MCF 10A (cell line): ENCODE results near the gene TPSD1. TPM values are rescaled to one million over a fixed set of nuclear protein-coding genes. Genes with fewer than 3 reads are reported as not detected.
"Not testable (repeated sequence)": the region's sequence is repeated elsewhere in the genome, so short reads cannot be mapped to it uniquely, and the experiment has no call there.

Experiments
- BruUV-seq: library from RNA; stranded (reverse); fragments of 400-500 nt; replicated peaks from 2 replicates; lab custom pipeline; 2021; lab: Mats Ljungman, UMichigan
- CTCF ChIA-PET: fragments of 300-600 bp; sonication (Branson Sonifier 250); formaldehyde crosslinking; extraction: SDS; loops from one replicate; lab custom pipeline; 2021; ENCODE audit warnings: antibody characterized with exemption, inconsistent platforms; lab: Yijun Ruan, JAX
- POLR2A ChIA-PET: fragments of 300-600, 350-650 bp; sonication (Branson Sonifier 250); formaldehyde crosslinking; extraction: SDS; loops from one replicate; lab custom pipeline; 2020; ENCODE audit warnings: antibody characterized with exemption, inconsistent platforms; lab: Yijun Ruan, JAX
- DNase-seq: peaks from one replicate; pipeline ENCODE4 v3.0.0-alpha.2; 2018; ENCODE audit not compliant: unreplicated experiment
- H3K27ac Mint-ChIP-seq: one replicate; pipeline ENCODE4 v1.8.0; 2022; ENCODE audit warnings: mild to moderate bottlenecking, low read depth, mixed read lengths; ENCODE audit not compliant: unreplicated experiment
- H3K27me3 Mint-ChIP-seq: one replicate; pipeline ENCODE4 v1.8.0; 2022; ENCODE audit warnings: mixed read lengths; ENCODE audit not compliant: insufficient read depth, unreplicated experiment
- H3K36me3 Mint-ChIP-seq: one replicate; pipeline ENCODE4 v1.8.0; 2022; ENCODE audit warnings: mild to moderate bottlenecking, moderate library complexity, mixed read lengths; ENCODE audit not compliant: insufficient read depth, unreplicated experiment
- H3K4me1 Mint-ChIP-seq: one replicate; pipeline ENCODE4 v1.8.0; 2022; ENCODE audit warnings: mixed read lengths; ENCODE audit not compliant: insufficient read depth, unreplicated experiment
- H3K4me3 Mint-ChIP-seq: one replicate; pipeline ENCODE4 v1.8.0; 2022; ENCODE audit warnings: mild to moderate bottlenecking, moderate library complexity, mixed read lengths; ENCODE audit not compliant: unreplicated experiment
- H3K9me3 Mint-ChIP-seq: one replicate; pipeline ENCODE4 v1.8.0; 2022; ENCODE audit warnings: mixed read lengths; ENCODE audit not compliant: unreplicated experiment
- intact Hi-C: fragments of 100-400 bp; cut with micrococcal nuclease; formaldehyde crosslinking; loops from 2 replicates; pipeline ENCODE4 v1.14.1; 2022
- total RNA-seq: library from RNA; stranded (reverse); gene quantifications from 2 replicates; pipeline ENCODE4 v1.2.3, GENCODE V29; 2022
- TF ChIP-seq, protein P1 (sequence below): fragments of 200-600 bp; IDR thresholded peaks from one replicate; pipeline ENCODE4 v1.8.0; 2022; ENCODE audit warnings: antibody characterized with exemption, mild to moderate bottlenecking; ENCODE audit not compliant: unreplicated experiment

Gene TPSD1
- total RNA-seq, 1 experiment from 2014 or later, result not detected

DNA sequence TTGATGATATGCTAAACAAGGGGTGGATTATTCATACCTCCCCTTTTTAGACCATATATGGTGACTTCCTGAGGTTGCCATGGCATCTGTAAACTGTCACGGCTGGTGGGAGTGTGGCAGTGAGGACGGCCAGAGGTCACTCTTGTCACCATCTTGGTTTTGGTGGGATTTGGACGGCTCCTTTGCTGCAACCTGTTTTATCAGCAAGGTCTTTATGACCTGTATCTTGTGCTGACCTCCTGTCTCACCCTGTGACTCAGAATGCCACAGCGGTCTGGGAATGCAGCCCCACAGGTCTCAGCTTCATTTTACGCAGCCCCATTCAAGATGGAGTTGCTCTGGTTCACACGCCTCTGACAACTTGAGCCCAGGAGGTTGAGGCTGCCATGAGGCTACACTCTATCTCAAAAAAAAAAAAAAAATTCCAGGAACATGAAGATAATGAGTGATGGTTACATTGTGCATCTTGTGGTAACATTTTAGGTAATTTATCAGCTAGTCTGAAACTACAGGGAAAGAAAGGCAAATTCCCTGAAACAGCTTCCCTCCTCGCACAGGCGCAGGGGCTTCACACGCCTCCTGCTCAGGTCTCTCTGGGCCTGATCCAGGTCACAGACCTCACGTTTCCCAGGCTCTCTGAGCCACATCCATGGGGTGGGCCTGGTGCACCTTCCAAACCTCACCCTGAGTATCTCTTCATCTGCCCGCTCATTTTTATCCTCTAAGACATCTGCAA is 38.2 kb downstream of the TPSD1 start:
- Mint-ChIP-seq H3K27me3 (no peaks in the 10 kb centered on the region), H3K27ac (no peak overlapping the region), H3K4me1 (peaks cover 10% of the 10 kb centered on the region), H3K9me3 (no peaks in the 10 kb centered on the region), H3K36me3 (peaks cover 6% of the 10 kb centered on the region), H3K4me3 (no peak overlapping the region)
- TF ChIP-seq, protein P1, sequence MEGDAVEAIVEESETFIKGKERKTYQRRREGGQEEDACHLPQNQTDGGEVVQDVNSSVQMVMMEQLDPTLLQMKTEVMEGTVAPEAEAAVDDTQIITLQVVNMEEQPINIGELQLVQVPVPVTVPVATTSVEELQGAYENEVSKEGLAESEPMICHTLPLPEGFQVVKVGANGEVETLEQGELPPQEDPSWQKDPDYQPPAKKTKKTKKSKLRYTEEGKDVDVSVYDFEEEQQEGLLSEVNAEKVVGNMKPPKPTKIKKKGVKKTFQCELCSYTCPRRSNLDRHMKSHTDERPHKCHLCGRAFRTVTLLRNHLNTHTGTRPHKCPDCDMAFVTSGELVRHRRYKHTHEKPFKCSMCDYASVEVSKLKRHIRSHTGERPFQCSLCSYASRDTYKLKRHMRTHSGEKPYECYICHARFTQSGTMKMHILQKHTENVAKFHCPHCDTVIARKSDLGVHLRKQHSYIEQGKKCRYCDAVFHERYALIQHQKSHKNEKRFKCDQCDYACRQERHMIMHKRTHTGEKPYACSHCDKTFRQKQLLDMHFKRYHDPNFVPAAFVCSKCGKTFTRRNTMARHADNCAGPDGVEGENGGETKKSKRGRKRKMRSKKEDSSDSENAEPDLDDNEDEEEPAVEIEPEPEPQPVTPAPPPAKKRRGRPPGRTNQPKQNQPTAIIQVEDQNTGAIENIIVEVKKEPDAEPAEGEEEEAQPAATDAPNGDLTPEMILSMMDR, result no peak
- ChIA-PET CTCF (no interaction called here), POLR2A (no interaction called here)
- intact Hi-C loops, result no loop called here
- no TSS peak for BruUV-seq
- DNase-seq, result no peak

DNA sequence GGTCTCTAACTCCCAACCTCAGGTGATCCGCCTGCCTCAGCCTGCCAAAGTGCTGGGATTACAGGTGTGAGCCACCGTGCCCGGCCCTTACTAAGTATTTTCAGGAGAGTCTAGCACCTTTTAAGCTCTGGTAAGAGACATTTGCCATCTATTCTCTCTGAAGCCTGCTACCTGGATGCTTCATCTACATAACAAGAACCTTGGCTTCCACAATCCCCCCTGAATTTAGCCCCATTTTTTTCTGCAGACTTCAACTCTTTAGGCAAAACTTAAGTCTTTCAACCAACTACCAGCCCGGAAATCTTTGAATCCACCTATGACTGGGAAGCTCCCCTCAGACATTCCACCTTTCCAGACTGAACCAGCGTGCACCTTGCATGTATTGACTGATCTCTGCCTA is 39.6 kb downstream of the TPSD1 start:
- no peak overlapping the region for H3K4me3 Mint-ChIP-seq
- intact Hi-C loops, result no loop called here
- H3K4me1 Mint-ChIP-seq, result peaks cover 10% of the 10 kb centered on the region
- BruUV-seq, result no TSS peak
- DNase-seq, result no peak
- POLR2A ChIA-PET, result interaction anchor here (3.7 kb wide), 1 partner anchor 14 kb away, joined by 22 read pairs; the partner anchor contains the start of gene UBE2I
- peak overlapping the region; percentile 38 for H3K27ac Mint-ChIP-seq
- CTCF ChIA-PET, result interaction anchor here (0.6 to 0.9 kb wide), 2 partner anchors 271 to 647 kb away, joined by 3 to 4 read pairs; no protein-coding TSS in a partner anchor
- no peaks in the 10 kb centered on the region for H3K27me3 Mint-ChIP-seq
- H3K36me3 Mint-ChIP-seq, result peaks cover 6% of the 10 kb centered on the region
- TF ChIP-seq, protein P1, result no peak
- no peaks in the 10 kb centered on the region for H3K9me3 Mint-ChIP-seq

DNA sequence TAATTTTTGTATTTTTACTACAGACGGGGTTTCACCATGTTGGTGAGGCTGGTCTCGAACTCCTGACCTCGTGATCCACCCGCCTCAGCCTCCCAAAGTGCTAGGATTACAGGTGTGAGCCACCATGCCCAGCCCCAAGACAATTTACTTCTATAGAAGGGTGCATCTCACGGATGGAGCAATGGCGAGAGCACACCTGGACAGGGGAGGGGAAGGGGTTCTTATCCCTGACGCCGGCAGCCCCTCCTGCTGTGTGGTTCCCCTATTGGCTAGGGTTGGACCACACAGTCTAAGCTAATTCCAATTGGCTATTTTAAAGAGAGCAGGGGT is 40.8 kb downstream of the TPSD1 start:
- H3K4me1 Mint-ChIP-seq, intact Hi-C loops, H3K36me3 Mint-ChIP-seq, CTCF ChIA-PET, BruUV-seq, DNase-seq, H3K9me3 Mint-ChIP-seq, H3K27me3 Mint-ChIP-seq: not testable (repeated sequence)
- POLR2A ChIA-PET, result interaction anchor here (0.8 to 3.7 kb wide), 5 partner anchors 9 to 124 kb away, joined by 3 to 22 read pairs (median 4); partner anchors contain the start of genes UBE2I and UQCC4
- peak overlapping the region; percentile 23 for H3K4me3 Mint-ChIP-seq
- peak overlapping the region; percentile 93 for H3K27ac Mint-ChIP-seq

DNA sequence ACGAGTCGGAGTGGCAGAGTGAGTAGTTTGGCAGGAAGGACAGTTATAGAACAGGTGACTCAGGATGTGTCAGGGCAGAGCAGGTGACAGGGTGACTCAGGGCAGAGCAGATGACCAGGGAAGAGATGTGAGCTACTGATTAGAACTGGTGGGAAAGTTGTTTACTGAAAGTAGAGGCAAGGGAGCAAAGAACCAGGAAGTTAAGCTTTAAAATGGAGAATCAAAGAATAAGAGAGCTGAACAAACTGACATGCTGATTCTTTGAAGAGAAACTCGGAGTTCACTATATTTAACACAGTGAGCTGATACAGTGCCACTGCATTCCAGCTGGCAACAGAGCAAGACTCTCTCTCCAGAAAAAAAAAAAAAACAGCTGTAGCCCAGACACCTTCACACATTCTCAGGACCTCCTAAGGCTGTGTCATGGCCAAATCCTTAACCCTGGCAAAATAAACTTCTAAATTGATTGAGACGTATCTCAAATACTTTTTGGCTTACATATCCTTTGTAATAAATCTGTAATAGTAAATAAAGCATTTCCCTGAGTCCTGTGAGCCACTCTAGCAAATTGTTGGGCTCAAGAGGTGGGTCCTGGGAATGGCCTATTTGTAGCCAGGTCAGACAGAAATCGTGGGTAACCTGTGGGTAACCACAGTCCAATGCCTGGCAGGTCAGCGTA is 41.3 kb downstream of the TPSD1 start:
- POLR2A ChIA-PET, result interaction anchor here (0.6 to 3.7 kb wide), 7 partner anchors 9 to 392 kb away, joined by 3 to 22 read pairs (median 4); partner anchors contain the start of genes JPT2, UBE2I and UQCC4
- H3K4me3 Mint-ChIP-seq, result peak overlapping the region; percentile 23
- H3K9me3 Mint-ChIP-seq, result no peaks in the 10 kb centered on the region
- H3K27ac Mint-ChIP-seq, result peak overlapping the region; percentile 93
- intact Hi-C loops, result no loop called here
- no peaks in the 10 kb centered on the region for H3K27me3 Mint-ChIP-seq
- peaks cover 10% of the 10 kb centered on the region for H3K4me1 Mint-ChIP-seq
- peak; percentile 65 for DNase-seq
- H3K36me3 Mint-ChIP-seq, result peaks cover 6% of the 10 kb centered on the region
- no TSS peak for BruUV-seq
- CTCF ChIA-PET, result interaction anchor here (0.7 kb wide), 1 partner anchor 585 kb away, joined by 3 read pairs; no protein-coding TSS in a partner anchor
- TF ChIP-seq, protein P1, result no peak
